A549 treated with dexamethasone at 1 μM for 4 hours (cell line): ENCODE results near the gene CHMP1B. TPM values are rescaled to one million over a fixed set of nuclear protein-coding genes. Genes with fewer than 3 reads are reported as not detected.

Experiments
- total RNA-seq: library from RNA; stranded (reverse); fragments of 200-300 nt; extraction: Qiagen RNA extraction; gene quantifications from 5 replicates; pipeline ENCODE4 v1.2.3, GENCODE V29; 2022

CHMP1B gene, protein sequence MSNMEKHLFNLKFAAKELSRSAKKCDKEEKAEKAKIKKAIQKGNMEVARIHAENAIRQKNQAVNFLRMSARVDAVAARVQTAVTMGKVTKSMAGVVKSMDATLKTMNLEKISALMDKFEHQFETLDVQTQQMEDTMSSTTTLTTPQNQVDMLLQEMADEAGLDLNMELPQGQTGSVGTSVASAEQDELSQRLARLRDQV
- total RNA-seq = 39.9 to 49.0 TPM (median 41.2 TPM) in 5 replicates

DNA sequence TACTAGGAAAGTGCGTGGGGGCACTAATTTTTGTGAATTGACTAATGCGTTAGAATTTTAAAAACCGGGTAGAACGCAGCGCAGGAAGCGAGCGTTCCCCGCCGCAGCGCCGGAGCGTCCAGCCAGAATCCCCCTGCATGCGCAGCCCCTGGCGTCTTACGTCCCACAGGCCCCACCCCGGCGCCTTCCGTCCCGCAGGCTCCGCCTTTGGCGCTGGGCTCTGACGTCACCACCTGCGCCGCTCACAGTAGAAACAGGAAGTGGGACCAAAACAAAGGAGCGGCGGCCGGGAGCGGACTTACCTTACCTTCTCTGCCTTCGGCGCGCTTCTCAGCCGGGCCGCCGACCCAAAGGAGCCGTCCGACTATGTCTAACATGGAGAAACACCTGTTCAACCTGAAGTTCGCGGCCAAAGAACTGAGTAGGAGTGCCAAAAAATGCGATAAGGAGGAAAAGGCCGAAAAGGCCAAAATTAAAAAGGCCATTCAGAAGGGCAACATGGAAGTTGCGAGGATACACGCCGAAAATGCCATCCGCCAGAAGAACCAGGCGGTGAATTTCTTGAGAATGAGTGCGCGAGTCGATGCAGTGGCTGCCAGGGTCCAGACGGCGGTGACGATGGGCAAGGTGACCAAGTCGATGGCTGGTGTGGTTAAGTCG lies at the start of gene CHMP1B:
Gene CHMP1B (plus strand): TSS at position 268 of the 660 bp plus-strand sequence. CDS start 99 bp downstream, at position 367.

Other genes starting within 250 kb of the CHMP1B start
- gene SLC35G4, start 241.8 kb upstream of the CHMP1B start, total RNA-seq = not detected in 5 replicates
- 5.7 to 8.6 TPM (median 7.4 TPM) in 5 replicates for gene GNAL, start 162.1 kb upstream of the CHMP1B start, total RNA-seq
- 15.7 to 17.8 TPM (median 16.6 TPM) in 5 replicates for gene MPPE1, start 56.9 kb downstream of the CHMP1B start, total RNA-seq
- 79.5 to 101 TPM (median 92.6 TPM) in 5 replicates for gene IMPA2, start 130.1 kb downstream of the CHMP1B start, total RNA-seq
- gene ANKRD62, start 242.4 kb downstream of the CHMP1B start, total RNA-seq = not detected in 5 replicates